PC-9 (cell line): ENCODE results near the gene KIF21A. TPM values are rescaled to one million over a fixed set of nuclear protein-coding genes. Genes with fewer than 3 reads are reported as not detected.

Experiments used
- BruUV-seq: library from RNA; stranded (reverse); fragments of 400-500 nt; replicated peaks from 2 replicates; lab custom pipeline; 2021; lab: Mats Ljungman, UMichigan
- CTCF ChIA-PET: fragments of 300-600 bp; sonication (Branson Sonifier 250); formaldehyde crosslinking; loops from one replicate; lab custom pipeline; 2022; ENCODE audit warnings: antibody characterized with exemption; lab: Charles Lee
- POLR2A ChIA-PET: fragments of 300-600 bp; sonication (Branson Sonifier 250); formaldehyde crosslinking; loops from one replicate; lab custom pipeline; 2022; ENCODE audit warnings: antibody characterized with exemption; ENCODE audit not compliant: unreplicated experiment; lab: Charles Lee
- DNase-seq, 2 experiments: peaks; one replicate each; pipeline versions ENCODE4 v3.0.0 to v3.0.0-alpha.2; 2015 to 2022; ENCODE audit warnings: mixed read lengths in 1 of 2
- H2AFZ ChIP-seq: fragments of 200-600 bp; sonication (generic); 2 replicates; pipeline ENCODE4 v1.8.1; 2017; ENCODE audit warnings: antibody characterized with exemption
- H3F3A ChIP-seq: fragments of 200-600 bp; sonication (generic); 2 replicates; pipeline ENCODE4 v1.8.1; 2017; ENCODE audit warnings: antibody characterized with exemption, mild to moderate bottlenecking, low read depth; ENCODE audit not compliant: insufficient read depth
- H3K27ac ChIP-seq: fragments of 200-600 bp; sonication (generic); 2 replicates; pipeline ENCODE4 v1.6.1; 2016; ENCODE audit warnings: mixed run types
- H3K27me3 ChIP-seq: fragments of 200-600 bp; sonication (generic); 2 replicates; pipeline ENCODE4 v1.6.1; 2016; ENCODE audit warnings: low read depth, mixed run types; ENCODE audit not compliant: insufficient read depth
- H3K36me3 ChIP-seq: fragments of 200-600 bp; sonication (generic); 2 replicates; pipeline ENCODE4 v1.6.1; 2016; ENCODE audit warnings: low read depth, mixed run types
- H3K4me1 ChIP-seq: fragments of 200-600 bp; sonication (generic); replicated peaks from 2 replicates; pipeline ENCODE4 v1.6.1; 2016; ENCODE audit warnings: mixed run types; ENCODE audit not compliant: insufficient read depth
- H3K4me2 ChIP-seq: fragments of 200-600 bp; sonication (generic); 2 replicates; pipeline ENCODE4 v1.6.1; 2017; ENCODE audit warnings: mixed run types
- H3K4me3 ChIP-seq: fragments of 200-600 bp; sonication (generic); 2 replicates; pipeline ENCODE4 v1.6.1; 2016; ENCODE audit warnings: mixed run types
- H3K79me2 ChIP-seq: fragments of 200-600 bp; sonication (generic); 2 replicates; pipeline ENCODE4 v1.6.1; 2017; ENCODE audit warnings: low read depth, mixed run types
- H3K9me2 ChIP-seq: fragments of 200-600 bp; sonication (generic); 2 replicates; pipeline ENCODE4 v1.8.1; 2017; ENCODE audit warnings: mild to moderate bottlenecking; ENCODE audit not compliant: insufficient read depth
- H3K9me3 ChIP-seq: fragments of 200-600 bp; sonication (generic); 2 replicates; pipeline ENCODE4 v1.8.1; 2016; ENCODE audit warnings: low read depth; ENCODE audit not compliant: insufficient read depth
- H4K20me1 ChIP-seq: fragments of 200-600 bp; sonication (generic); 2 replicates; pipeline ENCODE4 v1.8.1; 2017; ENCODE audit not compliant: insufficient read depth
- EZH2 ChIP-seq: fragments of 200-600 bp; sonication (generic); IDR thresholded peaks from 2 replicates; pipeline ENCODE4 v1.8.0; 2017; ENCODE audit warnings: antibody characterized with exemption, low read depth
- intact Hi-C: fragments of 100-400 bp; cut with micrococcal nuclease; formaldehyde crosslinking; loops from one replicate; pipeline ENCODE4 v1.10.0; 2022; ENCODE audit not compliant: unreplicated experiment
- total RNA-seq: library from RNA; stranded (reverse); gene quantifications from 2 replicates; pipeline ENCODE4 v1.2.3, GENCODE V29; 2021
- TF ChIP-seq, protein P1 (sequence below): fragments of 200-600 bp; sonication (generic); conservative IDR thresholded peaks from 2 replicates; pipeline ENCODE4 v1.6.1; 2017; ENCODE audit warnings: mixed run types, antibody characterized with exemption, mild to moderate bottlenecking, moderate library complexity

The KIF21A gene
- total RNA-seq, 1 experiment from 2014 or later, result 13.6 TPM

GRCh38 chr12:39294715-39295114 lies 148.2 kb downstream of the KIF21A start:
- no peak overlapping the region for H2AFZ ChIP-seq
- H3K9me3 ChIP-seq, result no peaks in the 10 kb centered on the region
- DNase-seq, result no peak
- H3K4me3 ChIP-seq, result no peak overlapping the region
- H3K4me2 ChIP-seq, result no peak overlapping the region
- no peaks in the 10 kb centered on the region for H3K9me2 ChIP-seq
- H4K20me1 ChIP-seq, result no peaks in the 10 kb centered on the region
- intact Hi-C loops, result no loop called here
- POLR2A ChIA-PET, result no interaction called here
- no peaks in the 10 kb centered on the region for H3K36me3 ChIP-seq
- no peaks in the 10 kb centered on the region for H3F3A ChIP-seq
- TF ChIP-seq, protein P1, sequence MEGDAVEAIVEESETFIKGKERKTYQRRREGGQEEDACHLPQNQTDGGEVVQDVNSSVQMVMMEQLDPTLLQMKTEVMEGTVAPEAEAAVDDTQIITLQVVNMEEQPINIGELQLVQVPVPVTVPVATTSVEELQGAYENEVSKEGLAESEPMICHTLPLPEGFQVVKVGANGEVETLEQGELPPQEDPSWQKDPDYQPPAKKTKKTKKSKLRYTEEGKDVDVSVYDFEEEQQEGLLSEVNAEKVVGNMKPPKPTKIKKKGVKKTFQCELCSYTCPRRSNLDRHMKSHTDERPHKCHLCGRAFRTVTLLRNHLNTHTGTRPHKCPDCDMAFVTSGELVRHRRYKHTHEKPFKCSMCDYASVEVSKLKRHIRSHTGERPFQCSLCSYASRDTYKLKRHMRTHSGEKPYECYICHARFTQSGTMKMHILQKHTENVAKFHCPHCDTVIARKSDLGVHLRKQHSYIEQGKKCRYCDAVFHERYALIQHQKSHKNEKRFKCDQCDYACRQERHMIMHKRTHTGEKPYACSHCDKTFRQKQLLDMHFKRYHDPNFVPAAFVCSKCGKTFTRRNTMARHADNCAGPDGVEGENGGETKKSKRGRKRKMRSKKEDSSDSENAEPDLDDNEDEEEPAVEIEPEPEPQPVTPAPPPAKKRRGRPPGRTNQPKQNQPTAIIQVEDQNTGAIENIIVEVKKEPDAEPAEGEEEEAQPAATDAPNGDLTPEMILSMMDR, result no peak
- no peak for TF ChIP-seq EZH2
- no peaks in the 10 kb centered on the region for H3K79me2 ChIP-seq
- no peaks in the 10 kb centered on the region for H3K4me1 ChIP-seq
- no peaks in the 10 kb centered on the region for H3K27me3 ChIP-seq
- no TSS peak for BruUV-seq
- H3K27ac ChIP-seq, result no peak overlapping the region
- CTCF ChIA-PET, result no interaction called here

DNA sequence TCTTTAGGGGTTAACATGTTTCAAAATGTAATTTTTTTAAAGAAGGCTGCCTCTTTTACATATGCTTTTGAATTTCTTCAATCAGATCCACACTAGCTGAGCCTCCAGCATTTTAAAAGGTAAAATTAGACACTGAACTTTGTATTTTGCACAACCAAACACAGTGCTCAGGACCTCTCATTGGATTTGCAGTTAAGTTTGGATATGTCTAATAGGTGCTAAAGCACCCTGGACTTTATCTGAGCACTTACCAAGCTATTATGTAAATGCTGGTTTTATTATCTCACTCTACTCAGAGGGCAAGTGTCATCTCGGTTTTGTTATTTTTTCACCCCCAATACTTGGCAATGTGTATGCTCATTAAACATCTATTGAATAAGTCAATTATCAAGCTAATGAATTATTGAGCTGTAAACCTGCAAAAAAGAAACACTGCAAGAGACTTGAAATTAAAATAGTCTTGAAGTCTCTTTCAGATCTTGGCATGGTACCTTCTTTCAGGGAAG lies 150.7 kb downstream of the KIF21A start:
- CTCF ChIA-PET, result no interaction called here

GRCh38 chr12:39287817-39288216 lies 155.1 kb downstream of the KIF21A start:
- Histone ChIP-seq H3K4me1 (no peaks in the 10 kb centered on the region), H3K36me3 (no peaks in the 10 kb centered on the region), H3K27me3 (no peaks in the 10 kb centered on the region), H3K4me2 (no peak overlapping the region), H4K20me1 (no peaks in the 10 kb centered on the region), H3K9me3 (no peaks in the 10 kb centered on the region), H3K27ac (no peak overlapping the region), H3F3A (no peaks in the 10 kb centered on the region), H3K9me2 (no peaks in the 10 kb centered on the region), H3K79me2 (no peaks in the 10 kb centered on the region), H3K4me3 (no peak overlapping the region), H2AFZ (no peak overlapping the region)
- intact Hi-C loops, result no loop called here
- ChIA-PET CTCF (no interaction called here), POLR2A (no interaction called here)
- TF ChIP-seq, protein P1, result no peak
- DNase-seq, result no peak
- BruUV-seq, result no TSS peak

More for the DNA sequence above, 150.7 kb downstream of the KIF21A start:
- Histone ChIP-seq H3K27ac (no peak overlapping the region), H3F3A (no peaks in the 10 kb centered on the region), H3K9me2 (no peaks in the 10 kb centered on the region), H3K36me3 (no peaks in the 10 kb centered on the region), H3K4me2 (no peak overlapping the region), H2AFZ (no peak overlapping the region), H3K4me1 (no peaks in the 10 kb centered on the region), H3K79me2 (no peaks in the 10 kb centered on the region), H3K4me3 (no peak overlapping the region), H3K9me3 (no peaks in the 10 kb centered on the region), H3K27me3 (no peaks in the 10 kb centered on the region), H4K20me1 (no peaks in the 10 kb centered on the region)
- POLR2A ChIA-PET, result no interaction called here
- BruUV-seq, result no TSS peak
- intact Hi-C loops, result no loop called here
- DNase-seq, result no peak
- TF ChIP-seq EZH2, result no peak
- TF ChIP-seq, protein P1, result no peak
